ENCODE data around the gene APPL2.

DNA sequence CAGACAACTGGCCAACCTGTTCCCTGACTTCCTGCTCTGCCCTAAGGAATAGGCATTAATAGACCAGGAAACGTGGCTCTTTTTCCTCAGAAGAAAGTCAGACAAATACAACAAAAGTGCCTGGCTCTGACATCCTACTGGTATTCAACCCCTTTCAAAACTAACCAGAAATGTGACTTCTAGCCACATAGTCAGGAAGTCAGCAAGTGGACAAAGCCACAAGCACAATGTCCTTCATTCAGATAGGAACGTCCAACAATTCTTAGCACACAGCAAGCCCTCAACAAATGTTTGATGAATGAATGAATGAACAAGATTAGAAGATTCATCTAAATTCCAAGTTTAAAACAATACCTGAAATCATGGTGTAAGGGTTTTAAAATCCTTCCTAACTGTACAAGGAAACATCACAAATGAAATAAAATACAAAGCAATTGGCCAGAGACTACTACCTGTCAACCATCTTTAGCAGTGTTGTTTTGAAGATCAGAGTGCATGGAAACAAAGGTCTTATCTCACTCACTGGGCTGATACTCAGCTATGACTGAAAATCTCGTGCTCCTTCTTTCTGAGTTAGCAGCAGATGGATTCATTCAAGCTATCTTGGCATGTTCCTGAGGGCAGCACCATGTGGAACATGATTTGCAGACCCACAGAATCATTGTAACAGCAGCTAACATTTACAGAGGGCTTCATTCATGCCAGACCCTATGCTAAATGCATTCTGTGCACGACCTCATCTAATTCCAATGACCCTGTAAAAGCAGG lies 16.5 kb downstream of the APPL2 start:
- no peak for TF ChIP-seq POLR2AphosphoS5 (IDR thresholded peaks at IDR 0.05)
- TF ChIP-seq CTCF (IDR thresholded peaks at IDR 0.05 in 8 of 11, conservative IDR thresholded peaks at IDR 0.05 in 3 of 11): no peak
- TF ChIP-seq POLR2A (IDR thresholded peaks at IDR 0.05): no peak

Measured in spleen (tissue), 7 donors.